ENCODE measurements around the gene EPPIN. TPM values are rescaled to one million over a fixed set of nuclear protein-coding genes. Genes with fewer than 3 reads are reported as not detected.

The EPPIN gene
- polyA plus RNA-seq, 1 donor (not counting 4 experiments of a cell fraction or from before 2014, with no cell fraction given) = not detected

GRCh38 chr20:45495501-45495941 lies 51.7 kb downstream of the EPPIN start:
- DNase-seq (ENCODE audit: low read depth, low spot score) (no peak), FAIRE-seq (no peak)
- no peak for TF ChIP-seq EZH2 (IDR thresholded peaks at IDR 0.05; ENCODE audit: low read length)
- TF ChIP-seq, protein P1, sequence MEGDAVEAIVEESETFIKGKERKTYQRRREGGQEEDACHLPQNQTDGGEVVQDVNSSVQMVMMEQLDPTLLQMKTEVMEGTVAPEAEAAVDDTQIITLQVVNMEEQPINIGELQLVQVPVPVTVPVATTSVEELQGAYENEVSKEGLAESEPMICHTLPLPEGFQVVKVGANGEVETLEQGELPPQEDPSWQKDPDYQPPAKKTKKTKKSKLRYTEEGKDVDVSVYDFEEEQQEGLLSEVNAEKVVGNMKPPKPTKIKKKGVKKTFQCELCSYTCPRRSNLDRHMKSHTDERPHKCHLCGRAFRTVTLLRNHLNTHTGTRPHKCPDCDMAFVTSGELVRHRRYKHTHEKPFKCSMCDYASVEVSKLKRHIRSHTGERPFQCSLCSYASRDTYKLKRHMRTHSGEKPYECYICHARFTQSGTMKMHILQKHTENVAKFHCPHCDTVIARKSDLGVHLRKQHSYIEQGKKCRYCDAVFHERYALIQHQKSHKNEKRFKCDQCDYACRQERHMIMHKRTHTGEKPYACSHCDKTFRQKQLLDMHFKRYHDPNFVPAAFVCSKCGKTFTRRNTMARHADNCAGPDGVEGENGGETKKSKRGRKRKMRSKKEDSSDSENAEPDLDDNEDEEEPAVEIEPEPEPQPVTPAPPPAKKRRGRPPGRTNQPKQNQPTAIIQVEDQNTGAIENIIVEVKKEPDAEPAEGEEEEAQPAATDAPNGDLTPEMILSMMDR (optimal IDR thresholded peaks at IDR 0.05 in 1 of 3, IDR thresholded peaks at IDR 0.05 in 1 of 3, conservative IDR thresholded peaks at IDR 0.05 in 1 of 3; ENCODE audit: extremely low read depth in 1 of 3, insufficient read depth in 2 of 3, low read length in 3 of 3) = no peak
- Histone ChIP-seq H3K9me3 (ENCODE audit: control insufficient read depth, low read depth, low read length) (no peaks in the 10 kb centered on the region), H3K4me1 (ENCODE audit: control insufficient read depth, extremely low read depth, insufficient read depth, low read length) (no peaks in the 10 kb centered on the region), H3K27ac (ENCODE audit: control insufficient read depth, insufficient read depth, low read length) (no peak overlapping the region), H3K36me3 (ENCODE audit: control insufficient read depth in 2 of 2, extremely low read depth in 1 of 2, insufficient read depth in 2 of 2, low read length in 2 of 2) (no peaks in the 10 kb centered on the region), H3K9ac (ENCODE audit: control insufficient read depth, extremely low read depth, insufficient read depth, low read length) (no peak overlapping the region), H3K79me2 (ENCODE audit: control insufficient read depth, insufficient read depth, low read length) (no peaks in the 10 kb centered on the region), H2AFZ (ENCODE audit: control insufficient read depth, low read length) (no peak overlapping the region), H3K27me3 (ENCODE audit: control insufficient read depth, extremely low read depth, insufficient read depth, low read length) (peaks cover 9% of the 10 kb centered on the region), H3K4me2 (ENCODE audit: control insufficient read depth, extremely low read depth, insufficient read depth, low read depth, low read length) (no peak overlapping the region), H3K4me3 (ENCODE audit: control insufficient read depth in 2 of 3, extremely low read depth in 1 of 3, insufficient read depth in 2 of 3, low read depth in 1 of 3, low read length in 3 of 3) (no peak overlapping the region), H4K20me1 (ENCODE audit: control insufficient read depth, extremely low read depth, insufficient read depth, low read length) (no peaks in the 10 kb centered on the region), H3K9me1 (ENCODE audit: control insufficient read depth, extremely low read depth, insufficient read depth, low read length) (no peaks in the 10 kb centered on the region)
- dilution Hi-C loops (cut with MboI; ENCODE audit: extremely low pct_ligation_motif_present, low sequenced_read_pairs) = no loop called here

Small RNA genes within 50 kb of the gene (small RNA-seq; reads per million reads assigned to genes)
- 0 reads per million in 3 experiments for gene AL031663.1 (ENCODE audit: insufficient read length in 3 of 3, low read depth in 3 of 3, low replicate concordance in 1 of 3)
- 0 reads per million in 3 experiments for gene HSPD1P21 (ENCODE audit: insufficient read length in 3 of 3, low read depth in 3 of 3, low replicate concordance in 1 of 3)
- gene RNA5SP485 (ENCODE audit: insufficient read length in 3 of 3, low read depth in 3 of 3, low replicate concordance in 1 of 3) = 0 reads per million in 3 experiments

Other genes with a start within 250 kb of the EPPIN start
- not detected in 3 replicates for gene RBPJL, start 240.6 kb downstream of the EPPIN start, polyA plus RNA-seq
- 0.08 TPM in 1 of 3 replicates, not detected in the others for gene MATN4, start 239.1 kb downstream of the EPPIN start, polyA plus RNA-seq
- 114 to 206 TPM (median 140 TPM) in 3 replicates for gene SDC4, start 199.0 kb downstream of the EPPIN start, polyA plus RNA-seq
- gene SYS1, start 184.2 kb downstream of the EPPIN start, polyA plus RNA-seq = 16.8 to 29.8 TPM (median 22.0 TPM) in 3 replicates
- not detected in 3 replicates for gene TP53TG5, start 169.1 kb downstream of the EPPIN start, polyA plus RNA-seq
- 33.8 to 42.3 TPM (median 37.4 TPM) in 3 replicates for gene DBNDD2, start 139.1 kb downstream of the EPPIN start, polyA plus RNA-seq
- gene PIGT, start 131.3 kb downstream of the EPPIN start, polyA plus RNA-seq = 25.9 to 37.6 TPM (median 26.5 TPM) in 3 replicates
- gene WFDC2, start 77.6 kb downstream of the EPPIN start, polyA plus RNA-seq = 0.44 TPM in 1 of 3 replicates, not detected in the others
- gene SPINT3, start 31.8 kb downstream of the EPPIN start, polyA plus RNA-seq = not detected in 3 replicates
- not detected in 3 replicates for gene WFDC6, start 7.9 kb downstream of the EPPIN start, polyA plus RNA-seq
- gene WFDC8, start 31.9 kb upstream of the EPPIN start, polyA plus RNA-seq = not detected in 3 replicates
- gene WFDC10A, start 82.3 kb upstream of the EPPIN start, polyA plus RNA-seq = not detected in 3 replicates
- not detected in 3 replicates for gene WFDC9, start 83.9 kb upstream of the EPPIN start, polyA plus RNA-seq
- gene WFDC11, start 122.8 kb upstream of the EPPIN start, polyA plus RNA-seq = not detected in 3 replicates
- gene WFDC13, start 154.6 kb upstream of the EPPIN start, polyA plus RNA-seq = not detected in 3 replicates
- gene WFDC10B, start 157.6 kb upstream of the EPPIN start, polyA plus RNA-seq = 0.10 TPM in 1 of 3 replicates, not detected in the others
- not detected in 3 replicates for gene SPINT4, start 174.9 kb upstream of the EPPIN start, polyA plus RNA-seq
- gene WFDC3, start 244.5 kb upstream of the EPPIN start, polyA plus RNA-seq = 0.58 to 1.5 TPM (median 1.0 TPM) in 3 replicates
- 24.9 to 43.3 TPM (median 36.1 TPM) in 3 replicates for gene DNTTIP1, start 244.6 kb upstream of the EPPIN start, polyA plus RNA-seq